K562 (cell line): Measurements from ENCODE around the gene TSSK6. TPM values are rescaled to one million over a fixed set of nuclear protein-coding genes. Genes with fewer than 3 reads are reported as not detected.

Experiments
- BCL6 ChIP-seq: fragments of 250-450 bp; sonication (Bioruptor Pico); IDR thresholded peaks from 2 replicates; pipeline ENCODE4 v1.4.0; 2020
- BDP1 ChIP-seq: IDR thresholded peaks from 3 replicates; pipeline ENCODE4 v1.6.1; 2011; ENCODE audit not compliant: insufficient read length, insufficient read depth
- BRD9 ChIP-seq: fragments of 450-650 bp; IDR thresholded peaks from 2 replicates; pipeline ENCODE4 v1.6.1; 2018; ENCODE audit warnings: low read depth; ENCODE audit not compliant: partially characterized antibody
- CEBPG ChIP-seq, 3 experiments: fragments of 200-800 bp in 1 of 3; sonication (Bioruptor generic) in 1 of 3; sonication (generic) in 1 of 3; formaldehyde crosslinking in 1 of 3; IDR thresholded peaks in 2 of 3; conservative IDR thresholded peaks in 1 of 3; 2 replicates each; pipeline versions ENCODE4 v1.6.1 to v1.8.0; 2016 to 2022; ENCODE audit warnings: missing compliant biosample characterization in 2 of 3, missing genetic modification characterization in 2 of 3, mild to moderate bottlenecking in 1 of 3, missing genetic modification reagents in 1 of 3
- ELK1 ChIP-seq: sonication (generic); formaldehyde crosslinking; IDR thresholded peaks from 2 replicates; pipeline ENCODE4 v1.8.1; 2022; ENCODE audit warnings: missing genetic modification reagents
- GATAD2A ChIP-seq: fragments of 450-650 bp; IDR thresholded peaks from 2 replicates; pipeline ENCODE4 v1.6.1; 2017
- HDAC6 ChIP-seq: IDR thresholded peaks from 2 replicates; pipeline ENCODE4 v1.6.1; 2012; ENCODE audit warnings: low read depth, mild to moderate bottlenecking, control low read depth, inconsistent platforms, low read length, moderate library complexity
- MED1 ChIP-seq: sonication (generic); formaldehyde crosslinking; IDR thresholded peaks from 2 replicates; pipeline ENCODE4 v1.8.1; 2023; ENCODE audit warnings: missing genetic modification reagents, borderline replicate concordance
- RAD51 ChIP-seq: fragments of 450-650 bp; IDR thresholded peaks from 2 replicates; pipeline ENCODE4 v1.7.1; 2016; ENCODE audit warnings: low read depth, mild to moderate bottlenecking, borderline replicate concordance
- TBP ChIP-seq: optimal IDR thresholded peaks from 2 replicates; pipeline ENCODE3; 2011; ENCODE audit warnings: low read depth, low read length, improper control_type of control experiment
- U2AF1 ChIP-seq: fragments of 200-400 bp; formaldehyde crosslinking; optimal IDR thresholded peaks from 2 replicates; pipeline ENCODE3; 2017; ENCODE audit warnings: mild to moderate bottlenecking, low read depth, low read length, moderate library complexity
- USF1 ChIP-seq: sonication (generic); formaldehyde crosslinking; IDR thresholded peaks from 2 replicates; pipeline ENCODE4 v1.9.0; 2022; ENCODE audit warnings: mild to moderate bottlenecking, missing genetic modification reagents
- ZNF668 ChIP-seq: fragments of 250-450 bp; sonication (Bioruptor Pico); IDR thresholded peaks from 2 replicates; pipeline ENCODE4 v1.8.0; 2022; ENCODE audit warnings: mild to moderate bottlenecking, inconsistent platforms
- polyA plus RNA-seq, 8 experiments: library from polyadenylated mRNA; depleted of rRNA in 4 of 8; stranded (reverse) in 5 of 8; unstranded in 3 of 8; fragments of >200 nt; fragmentation: Nextera tagmentation in 2 of 8; fragmentation: Illumina TruSeq in 1 of 8; extraction: Ambion mirVana in 2 of 8; extraction: Trizol in 1 of 8; gene quantifications; 2 replicates each; pipeline versions ENCODE4 v1.2.1 to v1.2.3, GENCODE V29; 2011 to 2014; ENCODE audit warnings: inconsistent platforms in 1 of 8, missing spikeins in 1 of 8
- total RNA-seq, 7 experiments: library from RNA; depleted of rRNA in 6 of 7; stranded (reverse); fragments of >200 nt in 6 of 7; fragmentation: Illumina TruSeq in 2 of 7; extraction: Trizol in 2 of 7; gene quantifications; 2 replicates each; pipeline versions ENCODE4 v1.2.1 to v1.2.3, GENCODE V29; 2011 to 2021; ENCODE audit warnings: low replicate concordance in 1 of 7
- TF ChIP-seq, protein P1 (sequence below): sonication (generic); formaldehyde crosslinking; IDR thresholded peaks from 2 replicates; pipeline ENCODE4 v1.8.0; 2022; ENCODE audit warnings: mild to moderate bottlenecking, missing genetic modification reagents
- TF ChIP-seq, protein P2 (sequence below), 2 experiments: fragments of 450-650 bp; conservative IDR thresholded peaks; 2 replicates each; pipeline ENCODE4 v1.6.1; 2017; ENCODE audit warnings: mild to moderate bottlenecking in 2 of 2, moderate library complexity in 2 of 2
- TF ChIP-seq, protein P3 (sequence below): fragments of 450-650 bp; IDR thresholded peaks from 2 replicates; pipeline ENCODE4 v1.6.1; 2014; ENCODE audit warnings: low read depth, mild to moderate bottlenecking, moderate library complexity, borderline replicate concordance

TSSK6 gene
- total and polyA plus RNA-seq, 9 of the 15 experiments (the other 6 are each of a cell fraction or from before 2014, with no cell fraction given) = 0.21 to 2.6 (median 1.5) TPM; not detected in 3

DNA sequence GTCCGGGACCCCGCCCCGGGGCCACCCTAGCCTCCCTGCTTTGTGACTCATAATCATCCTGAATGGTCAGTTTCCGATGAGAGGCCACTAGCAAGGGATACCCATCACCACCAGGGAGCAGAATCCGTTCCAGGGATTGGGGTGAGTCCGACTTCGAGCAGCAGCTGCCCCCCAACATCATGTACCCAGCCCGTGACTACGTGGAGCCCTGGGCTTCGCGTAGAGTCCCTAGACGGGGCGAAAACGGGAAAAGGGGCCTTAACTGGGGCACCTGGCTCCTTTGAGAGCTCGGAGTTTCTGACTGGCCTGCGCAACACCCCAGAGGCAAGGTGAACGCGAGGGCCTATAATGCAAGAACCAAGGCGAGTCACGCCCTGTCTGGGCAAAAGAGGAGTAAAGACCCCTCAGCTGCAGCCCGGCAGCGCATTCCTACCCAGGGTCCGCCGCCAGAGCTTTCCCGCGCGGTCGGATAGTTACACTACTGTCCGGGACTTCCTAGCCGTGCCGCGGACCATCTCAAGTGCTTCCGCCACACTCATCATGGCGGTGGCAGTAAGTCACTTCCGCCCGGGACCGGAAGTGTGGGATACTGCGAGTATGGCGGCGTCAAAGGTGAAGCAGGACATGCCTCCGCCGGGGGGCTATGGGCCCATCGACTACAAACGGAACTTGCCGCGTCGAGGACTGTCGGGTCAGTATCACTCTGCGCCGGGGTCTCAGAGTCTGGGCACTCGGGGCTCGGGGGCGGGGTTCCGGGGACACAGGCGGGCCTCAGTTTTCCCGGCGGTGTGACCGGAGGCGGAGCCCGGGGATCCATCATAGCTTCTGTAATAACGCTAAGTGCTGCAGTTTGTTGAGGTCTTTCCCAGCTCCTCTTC is 533 bp upstream of the TSSK6 start, which contains the start of gene NDUFA13 (continued):
- TF ChIP-seq GATAD2A (no peak), BRD9 (no peak), BDP1 (no peak), ZNF668 (CRISPR knock-in tag) (no peak), BCL6 (CRISPR knock-in tag) (no peak), USF1 (no peak), CEBPG (CRISPR knock-in tag; IDR thresholded peaks at IDR 0.05) (no peak), CEBPG (tag; conservative IDR thresholded peaks at IDR 0.05 in 1 of 2, IDR thresholded peaks at IDR 0.05 in 1 of 2) (no peak), RAD51 (no peak), TBP (peak; percentile 96), MED1 (CRISPR knock-in tag) (no peak), U2AF1 (no peak), ELK1 (CRISPR knock-in tag) (peak; percentile 95), HDAC6 (no peak)
- TF ChIP-seq, protein P1, sequence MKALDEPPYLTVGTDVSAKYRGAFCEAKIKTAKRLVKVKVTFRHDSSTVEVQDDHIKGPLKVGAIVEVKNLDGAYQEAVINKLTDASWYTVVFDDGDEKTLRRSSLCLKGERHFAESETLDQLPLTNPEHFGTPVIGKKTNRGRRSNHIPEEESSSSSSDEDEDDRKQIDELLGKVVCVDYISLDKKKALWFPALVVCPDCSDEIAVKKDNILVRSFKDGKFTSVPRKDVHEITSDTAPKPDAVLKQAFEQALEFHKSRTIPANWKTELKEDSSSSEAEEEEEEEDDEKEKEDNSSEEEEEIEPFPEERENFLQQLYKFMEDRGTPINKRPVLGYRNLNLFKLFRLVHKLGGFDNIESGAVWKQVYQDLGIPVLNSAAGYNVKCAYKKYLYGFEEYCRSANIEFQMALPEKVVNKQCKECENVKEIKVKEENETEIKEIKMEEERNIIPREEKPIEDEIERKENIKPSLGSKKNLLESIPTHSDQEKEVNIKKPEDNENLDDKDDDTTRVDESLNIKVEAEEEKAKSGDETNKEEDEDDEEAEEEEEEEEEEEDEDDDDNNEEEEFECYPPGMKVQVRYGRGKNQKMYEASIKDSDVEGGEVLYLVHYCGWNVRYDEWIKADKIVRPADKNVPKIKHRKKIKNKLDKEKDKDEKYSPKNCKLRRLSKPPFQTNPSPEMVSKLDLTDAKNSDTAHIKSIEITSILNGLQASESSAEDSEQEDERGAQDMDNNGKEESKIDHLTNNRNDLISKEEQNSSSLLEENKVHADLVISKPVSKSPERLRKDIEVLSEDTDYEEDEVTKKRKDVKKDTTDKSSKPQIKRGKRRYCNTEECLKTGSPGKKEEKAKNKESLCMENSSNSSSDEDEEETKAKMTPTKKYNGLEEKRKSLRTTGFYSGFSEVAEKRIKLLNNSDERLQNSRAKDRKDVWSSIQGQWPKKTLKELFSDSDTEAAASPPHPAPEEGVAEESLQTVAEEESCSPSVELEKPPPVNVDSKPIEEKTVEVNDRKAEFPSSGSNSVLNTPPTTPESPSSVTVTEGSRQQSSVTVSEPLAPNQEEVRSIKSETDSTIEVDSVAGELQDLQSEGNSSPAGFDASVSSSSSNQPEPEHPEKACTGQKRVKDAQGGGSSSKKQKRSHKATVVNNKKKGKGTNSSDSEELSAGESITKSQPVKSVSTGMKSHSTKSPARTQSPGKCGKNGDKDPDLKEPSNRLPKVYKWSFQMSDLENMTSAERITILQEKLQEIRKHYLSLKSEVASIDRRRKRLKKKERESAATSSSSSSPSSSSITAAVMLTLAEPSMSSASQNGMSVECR (CRISPR knock-in tag) = peak; percentile 89
- TF ChIP-seq, protein P2, sequence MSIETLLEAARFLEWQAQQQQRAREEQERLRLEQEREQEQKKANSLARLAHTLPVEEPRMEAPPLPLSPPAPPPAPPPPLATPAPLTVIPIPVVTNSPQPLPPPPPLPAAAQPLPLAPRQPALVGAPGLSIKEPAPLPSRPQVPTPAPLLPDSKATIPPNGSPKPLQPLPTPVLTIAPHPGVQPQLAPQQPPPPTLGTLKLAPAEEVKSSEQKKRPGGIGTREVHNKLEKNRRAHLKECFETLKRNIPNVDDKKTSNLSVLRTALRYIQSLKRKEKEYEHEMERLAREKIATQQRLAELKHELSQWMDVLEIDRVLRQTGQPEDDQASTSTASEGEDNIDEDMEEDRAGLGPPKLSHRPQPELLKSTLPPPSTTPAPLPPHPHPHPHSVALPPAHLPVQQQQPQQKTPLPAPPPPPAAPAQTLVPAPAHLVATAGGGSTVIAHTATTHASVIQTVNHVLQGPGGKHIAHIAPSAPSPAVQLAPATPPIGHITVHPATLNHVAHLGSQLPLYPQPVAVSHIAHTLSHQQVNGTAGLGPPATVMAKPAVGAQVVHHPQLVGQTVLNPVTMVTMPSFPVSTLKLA (conservative IDR thresholded peaks at IDR 0.05) = peak; percentile 72 to 86
- TF ChIP-seq, protein P3, sequence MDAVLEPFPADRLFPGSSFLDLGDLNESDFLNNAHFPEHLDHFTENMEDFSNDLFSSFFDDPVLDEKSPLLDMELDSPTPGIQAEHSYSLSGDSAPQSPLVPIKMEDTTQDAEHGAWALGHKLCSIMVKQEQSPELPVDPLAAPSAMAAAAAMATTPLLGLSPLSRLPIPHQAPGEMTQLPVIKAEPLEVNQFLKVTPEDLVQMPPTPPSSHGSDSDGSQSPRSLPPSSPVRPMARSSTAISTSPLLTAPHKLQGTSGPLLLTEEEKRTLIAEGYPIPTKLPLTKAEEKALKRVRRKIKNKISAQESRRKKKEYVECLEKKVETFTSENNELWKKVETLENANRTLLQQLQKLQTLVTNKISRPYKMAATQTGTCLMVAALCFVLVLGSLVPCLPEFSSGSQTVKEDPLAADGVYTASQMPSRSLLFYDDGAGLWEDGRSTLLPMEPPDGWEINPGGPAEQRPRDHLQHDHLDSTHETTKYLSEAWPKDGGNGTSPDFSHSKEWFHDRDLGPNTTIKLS = no peak
